ENCODE results near the gene OVOL2.

OVOL2 gene

GRCh38 chr20:18005990-18006364 lies 51.7 kb downstream of the OVOL2 start:
- Histone ChIP-seq H3K27me3 (ENCODE audit: control insufficient read depth in 1 of 2, insufficient read depth in 2 of 2, low read length in 2 of 2) (no peaks in the 10 kb centered on the region), H3K27ac (ENCODE audit: low read depth, low read length) (no peak overlapping the region), H3K9ac (ENCODE audit: low read depth in 1 of 2, low read length in 2 of 2) (no peak overlapping the region), H3K36me3 (ENCODE audit: control insufficient read depth in 1 of 2, insufficient read depth in 2 of 2, low read length in 2 of 2) (no peaks in the 10 kb centered on the region), H3K9me3 (ENCODE audit: control insufficient read depth in 1 of 2, low read length in 2 of 2) (no peaks in the 10 kb centered on the region), H3K4me1 (ENCODE audit: control insufficient read depth in 1 of 2, insufficient read depth in 2 of 2, low read length in 2 of 2) (peaks cover 0 to 6% of the 10 kb centered on the region in 2 donors), H3K4me3 (ENCODE audit: low read depth in 1 of 2, low read length in 2 of 2) (no peak overlapping the region)

- no peak overlapping the region for H3K27ac ChIP-seq (ENCODE audit: low read depth, low read length)
- H3K27me3 ChIP-seq (ENCODE audit: control insufficient read depth in 1 of 2, insufficient read depth in 2 of 2, low read length in 2 of 2), result no peaks in the 10 kb centered on the region
These were observed 52.3 kb downstream of the OVOL2 start for GRCh38 chr20:18005170-18005989.

GRCh38 chr20:18004384-18005031 lies 53.2 kb downstream of the OVOL2 start:
- no peak overlapping the region for H3K9ac ChIP-seq (ENCODE audit: low read depth in 1 of 2, low read length in 2 of 2)
- H3K27me3 ChIP-seq (ENCODE audit: control insufficient read depth in 1 of 2, insufficient read depth in 2 of 2, low read length in 2 of 2), result no peaks in the 10 kb centered on the region
- no peaks in the 10 kb centered on the region for H3K36me3 ChIP-seq (ENCODE audit: control insufficient read depth in 1 of 2, insufficient read depth in 2 of 2, low read length in 2 of 2)
- no peaks in the 10 kb centered on the region for H3K9me3 ChIP-seq (ENCODE audit: control insufficient read depth in 1 of 2, low read length in 2 of 2)
- no peak overlapping the region for H3K27ac ChIP-seq (ENCODE audit: low read depth, low read length)
- H3K4me1 ChIP-seq (ENCODE audit: control insufficient read depth in 1 of 2, insufficient read depth in 2 of 2, low read length in 2 of 2), result peaks cover 0 to 6% of the 10 kb centered on the region in 2 donors
- H3K4me3 ChIP-seq (ENCODE audit: low read depth in 1 of 2, low read length in 2 of 2), result no peak overlapping the region

More at GRCh38 chr20:18005170-18005989, 52.3 kb downstream of the OVOL2 start:
- Histone ChIP-seq H3K36me3 (ENCODE audit: control insufficient read depth in 1 of 2, insufficient read depth in 2 of 2, low read length in 2 of 2) (no peaks in the 10 kb centered on the region), H3K4me3 (ENCODE audit: low read depth in 1 of 2, low read length in 2 of 2) (no peak overlapping the region), H3K4me1 (ENCODE audit: control insufficient read depth in 1 of 2, insufficient read depth in 2 of 2, low read length in 2 of 2) (peaks cover 0 to 6% of the 10 kb centered on the region in 2 donors), H3K9ac (ENCODE audit: low read depth in 1 of 2, low read length in 2 of 2) (no peak overlapping the region), H3K9me3 (ENCODE audit: control insufficient read depth in 1 of 2, low read length in 2 of 2) (no peaks in the 10 kb centered on the region)

GRCh38 chr20:18003897-18004296 lies 53.8 kb downstream of the OVOL2 start:
- Histone ChIP-seq H3K4me3 (ENCODE audit: low read depth in 1 of 2, low read length in 2 of 2) (no peak overlapping the region), H3K9ac (ENCODE audit: low read depth in 1 of 2, low read length in 2 of 2) (no peak overlapping the region), H3K27ac (ENCODE audit: low read depth, low read length) (no peak overlapping the region), H3K27me3 (ENCODE audit: control insufficient read depth in 1 of 2, insufficient read depth in 2 of 2, low read length in 2 of 2) (no peaks in the 10 kb centered on the region), H3K36me3 (ENCODE audit: control insufficient read depth in 1 of 2, insufficient read depth in 2 of 2, low read length in 2 of 2) (no peaks in the 10 kb centered on the region), H3K9me3 (ENCODE audit: control insufficient read depth in 1 of 2, low read length in 2 of 2) (no peaks in the 10 kb centered on the region), H3K4me1 (ENCODE audit: control insufficient read depth in 1 of 2, insufficient read depth in 2 of 2, low read length in 2 of 2) (peaks cover 0 to 6% of the 10 kb centered on the region in 2 donors)

- Histone ChIP-seq H3K4me3 (ENCODE audit: low read depth in 1 of 2, low read length in 2 of 2) (no peak overlapping the region), H3K27ac (ENCODE audit: low read depth, low read length) (no peak overlapping the region), H3K36me3 (ENCODE audit: control insufficient read depth in 1 of 2, insufficient read depth in 2 of 2, low read length in 2 of 2) (no peaks in the 10 kb centered on the region), H3K9me3 (ENCODE audit: control insufficient read depth in 1 of 2, low read length in 2 of 2) (no peaks in the 10 kb centered on the region), H3K4me1 (ENCODE audit: control insufficient read depth in 1 of 2, insufficient read depth in 2 of 2, low read length in 2 of 2) (peaks cover 2 to 6% of the 10 kb centered on the region in 2 donors), H3K27me3 (ENCODE audit: control insufficient read depth in 1 of 2, insufficient read depth in 2 of 2, low read length in 2 of 2) (no peaks in the 10 kb centered on the region), H3K9ac (ENCODE audit: low read depth in 1 of 2, low read length in 2 of 2) (no peak overlapping the region)
These were observed 56.4 kb downstream of the OVOL2 start for GRCh38 chr20:18001131-18001921.

GRCh38 chr20:17999566-17999965 lies 58.1 kb downstream of the OVOL2 start:
- Histone ChIP-seq H3K4me1 (ENCODE audit: control insufficient read depth in 1 of 2, insufficient read depth in 2 of 2, low read length in 2 of 2) (peaks cover 7 to 9% of the 10 kb centered on the region in 2 donors), H3K27me3 (ENCODE audit: control insufficient read depth in 1 of 2, insufficient read depth in 2 of 2, low read length in 2 of 2) (no peaks in the 10 kb centered on the region)

GRCh38 chr20:17998446-17998845 lies 59.3 kb downstream of the OVOL2 start:
- H3K4me1 ChIP-seq (ENCODE audit: control insufficient read depth in 1 of 2, insufficient read depth in 2 of 2, low read length in 2 of 2), result peaks cover 3 to 7% of the 10 kb centered on the region in 2 donors
- no peaks in the 10 kb centered on the region for H3K27me3 ChIP-seq (ENCODE audit: control insufficient read depth in 1 of 2, insufficient read depth in 2 of 2, low read length in 2 of 2)
- no peaks in the 10 kb centered on the region for H3K36me3 ChIP-seq (ENCODE audit: control insufficient read depth in 1 of 2, insufficient read depth in 2 of 2, low read length in 2 of 2)
- no peak overlapping the region for H3K4me3 ChIP-seq (ENCODE audit: low read depth in 1 of 2, low read length in 2 of 2)
- H3K9ac ChIP-seq (ENCODE audit: low read depth in 1 of 2, low read length in 2 of 2), result no peak overlapping the region
- H3K27ac ChIP-seq (ENCODE audit: low read depth, low read length), result no peak overlapping the region
- no peaks in the 10 kb centered on the region for H3K9me3 ChIP-seq (ENCODE audit: control insufficient read depth in 1 of 2, low read length in 2 of 2)

More at GRCh38 chr20:17999566-17999965, 58.1 kb downstream of the OVOL2 start:
- Histone ChIP-seq H3K9ac (ENCODE audit: low read depth in 1 of 2, low read length in 2 of 2) (no peak overlapping the region), H3K4me3 (ENCODE audit: low read depth in 1 of 2, low read length in 2 of 2) (no peak overlapping the region), H3K9me3 (ENCODE audit: control insufficient read depth in 1 of 2, low read length in 2 of 2) (no peaks in the 10 kb centered on the region), H3K36me3 (ENCODE audit: control insufficient read depth in 1 of 2, insufficient read depth in 2 of 2, low read length in 2 of 2) (no peaks in the 10 kb centered on the region), H3K27ac (ENCODE audit: low read depth, low read length) (no peak overlapping the region)

- H3K36me3 ChIP-seq (ENCODE audit: control insufficient read depth in 1 of 2, insufficient read depth in 2 of 2, low read length in 2 of 2), result no peaks in the 10 kb centered on the region
- no peak overlapping the region for H3K27ac ChIP-seq (ENCODE audit: low read depth, low read length)
- no peaks in the 10 kb centered on the region for H3K27me3 ChIP-seq (ENCODE audit: control insufficient read depth in 1 of 2, insufficient read depth in 2 of 2, low read length in 2 of 2)
- H3K9me3 ChIP-seq (ENCODE audit: control insufficient read depth in 1 of 2, low read length in 2 of 2), result no peaks in the 10 kb centered on the region
- H3K4me3 ChIP-seq (ENCODE audit: low read depth in 1 of 2, low read length in 2 of 2), result peak overlapping the region in 1 of 2 donors; percentile 8
- H3K9ac ChIP-seq (ENCODE audit: low read depth in 1 of 2, low read length in 2 of 2), result peak overlapping the region in 1 of 2 donors; percentile 27
- H3K4me1 ChIP-seq (ENCODE audit: control insufficient read depth in 1 of 2, insufficient read depth in 2 of 2, low read length in 2 of 2), result peaks cover 3 to 7% of the 10 kb centered on the region in 2 donors
These were observed 61.5 kb downstream of the OVOL2 start for GRCh38 chr20:17995967-17996819.

- Histone ChIP-seq H3K36me3 (ENCODE audit: control insufficient read depth in 1 of 2, insufficient read depth in 2 of 2, low read length in 2 of 2) (peaks cover 5 to 8% of the 10 kb centered on the region in 2 donors), H3K4me1 (ENCODE audit: control insufficient read depth in 1 of 2, insufficient read depth in 2 of 2, low read length in 2 of 2) (peaks cover 3 to 7% of the 10 kb centered on the region in 2 donors), H3K27me3 (ENCODE audit: control insufficient read depth in 1 of 2, insufficient read depth in 2 of 2, low read length in 2 of 2) (no peaks in the 10 kb centered on the region), H3K9ac (ENCODE audit: low read depth in 1 of 2, low read length in 2 of 2) (no peak overlapping the region), H3K4me3 (ENCODE audit: low read depth in 1 of 2, low read length in 2 of 2) (no peak overlapping the region), H3K27ac (ENCODE audit: low read depth, low read length) (no peak overlapping the region), H3K9me3 (ENCODE audit: control insufficient read depth in 1 of 2, low read length in 2 of 2) (no peaks in the 10 kb centered on the region)
These were observed 64.2 kb downstream of the OVOL2 start for GRCh38 chr20:17993546-17993945.
